Cardiac fibroblast (primary cell): ENCODE data around the gene HOXA13.

Experiments
- DNase-seq, 2 donors: peaks; one replicate each; pipeline versions ENCODE4 v3.0.0 to v3.0.0-alpha.2; 2010; ENCODE audit warnings: low read depth in 2 of 2
- H3K4me3 ChIP-seq, 2 donors: replicated peaks in 1 of 2; 1 replicate in 1 of 2; 2 replicates in 1 of 2; pipeline ENCODE4 v1.5.1; 2011; ENCODE audit warnings: low read depth in 2 of 2, low read length in 2 of 2, mild to moderate bottlenecking in 2 of 2, moderate library complexity in 1 of 2
- CTCF ChIP-seq: IDR thresholded peaks from one replicate; pipeline ENCODE4 v1.5.1; 2011; ENCODE audit warnings: low read depth, mild to moderate bottlenecking, low read length, inconsistent platforms

The HOXA13 gene

GRCh38 chr7:27220440-27220955, 20.6 kb upstream of the HOXA13 start:
- no peak for TF ChIP-seq CTCF
- no peak for DNase-seq
- H3K4me3 ChIP-seq, result no peak overlapping the region

DNA sequence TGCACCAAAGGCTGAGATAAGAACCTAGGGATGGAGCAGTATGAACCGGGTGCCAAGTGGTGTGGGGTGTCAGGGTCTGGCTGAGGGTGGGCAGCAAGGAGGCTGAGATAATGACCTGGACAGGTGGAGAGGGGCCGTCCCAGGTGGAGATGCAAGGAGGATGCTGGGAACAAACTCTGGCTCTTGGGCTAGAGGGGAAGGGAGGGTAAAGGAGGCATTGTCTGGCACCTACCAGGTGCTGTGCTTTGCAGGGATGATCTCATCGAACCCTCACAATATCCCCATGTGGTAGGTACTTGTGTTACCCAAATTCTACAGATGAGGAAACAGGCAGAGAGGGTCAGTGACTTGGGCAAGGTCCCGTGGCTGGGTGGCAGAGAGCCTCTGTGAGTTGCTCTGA, 19.9 kb upstream of the HOXA13 start:
- DNase-seq, result no peak
- no peak for TF ChIP-seq CTCF
- H3K4me3 ChIP-seq, result no peak overlapping the region

DNA sequence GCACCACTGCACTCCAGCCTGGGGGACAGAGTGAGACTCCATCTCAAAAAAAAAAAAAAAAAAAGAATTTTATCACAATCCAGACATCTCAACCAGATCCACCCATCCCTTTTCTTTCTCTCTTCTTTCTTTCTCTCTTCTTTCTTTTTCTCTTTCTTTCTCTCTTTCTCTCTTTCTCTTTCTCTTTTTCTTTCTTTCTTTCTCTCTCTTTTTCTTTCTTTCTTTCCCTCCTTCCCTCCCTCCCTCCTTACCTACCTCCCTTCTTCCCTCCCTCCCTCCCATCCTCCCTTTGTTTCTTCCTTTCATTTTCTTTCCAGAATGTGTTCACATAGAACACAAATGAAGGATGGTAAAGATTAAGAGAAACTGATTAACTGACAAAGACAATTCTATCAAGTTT, 18.1 kb upstream of the HOXA13 start:
- DNase-seq, result no peak
- no peak overlapping the region for H3K4me3 ChIP-seq
- TF ChIP-seq CTCF, result no peak

- DNase-seq, result no peak
- H3K4me3 ChIP-seq, result no peak overlapping the region
- TF ChIP-seq CTCF, result no peak
These were observed 15.5 kb upstream of the HOXA13 start for GRCh38 chr7:27215356-27215755.

GRCh38 chr7:27214239-27214950, 14.5 kb upstream of the HOXA13 start:
- no peak for TF ChIP-seq CTCF
- DNase-seq, result no peak

GRCh38 chr7:27213433-27214238, 13.7 kb upstream of the HOXA13 start:
- DNase-seq, result no peak
- no peak overlapping the region for H3K4me3 ChIP-seq

More at GRCh38 chr7:27214239-27214950, 14.5 kb upstream of the HOXA13 start:
- no peak overlapping the region for H3K4me3 ChIP-seq

More at GRCh38 chr7:27213433-27214238, 13.7 kb upstream of the HOXA13 start:
- no peak for TF ChIP-seq CTCF
